ENCODE measurements around the gene MTHFD2L. TPM values are rescaled to one million over a fixed set of nuclear protein-coding genes. Genes with fewer than 3 reads are reported as not detected.

The MTHFD2L gene
- total and polyA plus RNA-seq, 2 of the 8 experiments (the other 6 are each of a cell fraction or from before 2014, with no cell fraction given), result 5.4 to 15.0 TPM

DNA sequence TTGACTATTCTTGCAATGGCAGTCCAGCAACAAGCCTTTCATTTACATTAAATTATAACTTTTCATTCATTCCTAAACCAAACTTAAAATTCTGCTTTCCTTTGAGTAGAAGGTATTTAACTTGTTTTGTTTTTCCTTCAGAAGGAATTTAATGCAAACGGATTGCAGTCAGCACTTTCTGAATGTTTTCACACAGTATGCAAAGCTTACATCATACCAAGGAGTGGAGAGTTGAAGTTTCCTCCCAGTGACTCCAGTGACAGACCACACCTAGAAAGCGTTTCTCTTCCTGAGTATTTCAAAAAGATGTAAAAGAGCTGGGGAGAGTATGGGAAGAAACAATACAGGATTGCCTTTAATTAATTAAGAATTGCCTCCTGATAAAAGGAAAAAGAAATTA lies 158.5 kb downstream of the MTHFD2L start:
- TF ChIP-seq KDM4A (IDR thresholded peaks at IDR 0.05; ENCODE audit: low read depth, low read length, severe bottlenecking), result no peak
- Histone ChIP-seq H3K14ac (ENCODE audit: insufficient read length) (no peak overlapping the region), H2AK5ac (ENCODE audit: low read depth, low read length) (no peak overlapping the region), H4K8ac (ENCODE audit: extremely low read depth, insufficient read depth, low read length) (no peak overlapping the region), H2BK15ac (ENCODE audit: low read length) (no peak overlapping the region), H2BK12ac (ENCODE audit: low read depth, low read length) (no peak overlapping the region), H3K9ac (replicated peaks in 1 of 4; ENCODE audit: extremely low read depth in 1 of 4, low read depth in 3 of 4, low read length in 3 of 4) (no peak overlapping the region), H3K4me2 (ENCODE audit: insufficient read depth in 1 of 2, low read depth in 2 of 2, low read length in 2 of 2) (no peak overlapping the region), H2BK120ac (replicated peaks; ENCODE audit: low read depth, low read length) (no peak overlapping the region), H3K4me3 (ENCODE audit: extremely low read depth in 1 of 4, insufficient read depth in 2 of 4, low read depth in 3 of 4, low read length in 4 of 4) (no peak overlapping the region), H3K79me1 (ENCODE audit: low read depth, low read length) (no peaks in the 10 kb centered on the region), H4K91ac (replicated peaks; ENCODE audit: insufficient read length, low read length) (no peak overlapping the region), H2BK5ac (ENCODE audit: low read depth, low read length) (no peak overlapping the region), H3K23ac (ENCODE audit: insufficient read length) (no peak overlapping the region), H2AFZ (ENCODE audit: low read length) (no peak overlapping the region), H3K56ac (replicated peaks; ENCODE audit: insufficient read length, low read depth, low read length) (no peak overlapping the region), H3K18ac (ENCODE audit: extremely low read depth, low read length) (no peak overlapping the region), H2BK20ac (ENCODE audit: low read length) (no peak overlapping the region), H4K5ac (ENCODE audit: insufficient read length, low read depth, low read length) (no peak overlapping the region), H3K23me2 (ENCODE audit: low read depth, low read length) (no peaks in the 10 kb centered on the region), H3K9me3 (ENCODE audit: insufficient read depth in 2 of 2, low read depth in 1 of 2, low read length in 1 of 2) (no peaks in the 10 kb centered on the region), H3K36me3 (ENCODE audit: control insufficient read depth in 2 of 4, insufficient read depth in 4 of 4, low read length in 3 of 4) (no peaks in the 10 kb centered on the region), H4K20me1 (replicated peaks in 1 of 2; ENCODE audit: control insufficient read depth in 1 of 2, insufficient read depth in 2 of 2, low read length in 2 of 2) (no peaks in the 10 kb centered on the region), H3K79me2 (ENCODE audit: control insufficient read depth in 1 of 2, insufficient read depth in 2 of 2, low read length in 2 of 2) (no peaks in the 10 kb centered on the region), H3K27ac (ENCODE audit: low read depth, low read length) (no peak overlapping the region), H3K4ac (replicated peaks; ENCODE audit: insufficient read length, low read depth, low read length) (no peak overlapping the region), H3K4me1 (replicated peaks in 1 of 4; ENCODE audit: control insufficient read depth in 3 of 4, insufficient read depth in 4 of 4, low read length in 3 of 4) (peaks cover 0 to 5% (median under 1%) of the 10 kb centered on the region in 4 experiments; a peak in 2 of 7 replicates), H3K27me3 (replicated peaks in 1 of 4; ENCODE audit: control insufficient read depth in 3 of 4, extremely low read depth in 1 of 4, insufficient read depth in 3 of 4, low read length in 3 of 4) (no peaks in the 10 kb centered on the region)
- DNase-seq (ENCODE audit: low read depth in 1 of 2, low spot score in 2 of 2) (no peak), FAIRE-seq (no peak)
- POLR2A ChIA-PET (ENCODE audit: partially characterized antibody), result no interaction called here
- 58% methylated on average over 2 of the region's 2 CpGs; no CpG with 5 or more reads in 1 of the 2 experiments for WGBS, 2 experiments (ENCODE audit: extremely low coverage in 1 of 2, insufficient coverage in 1 of 2, insufficient read length in 1 of 2, insufficient replicate concordance in 2 of 2, low coverage in 1 of 2, low lambda C conversion rate in 2 of 2, missing lambda C conversion rate in 1 of 2)
- CTCF ChIA-PET (ENCODE audit: partially characterized antibody), result interaction anchor here (0.7 to 1.3 kb wide), 5 partner anchors 8 to 126 kb away, joined by 3 to 4 read pairs (median 3); no protein-coding TSS in a partner anchor

All from H1 (cell line).